Measurements from ENCODE around the gene UBE2A.
A peak's percentile ranks its signal among the peaks of the same experiment; 100 is the strongest.

UBE2A gene

GRCh38 chrX:119606280-119607017 lies 32.1 kb downstream of the UBE2A start, which contains the start of gene NKRF:
TSS of gene NKRF (minus strand) at chrX:119606424.
- peak; percentile 83 to 84 (median 84) for DNase-seq (ENCODE audit: low read depth in 2 of 3, low spot score in 1 of 3)

- DNase-seq (ENCODE audit: low read depth in 2 of 3, low spot score in 1 of 3): no peak
Observed at GRCh38 chrX:119607018-119607389, 32.6 kb downstream of the UBE2A start.

- no peak for DNase-seq (ENCODE audit: low read depth in 2 of 3, low spot score in 1 of 3)
Observed at GRCh38 chrX:119614776-119615175, 40.4 kb downstream of the UBE2A start.

GRCh38 chrX:119617517-119618164 lies 43.3 kb downstream of the UBE2A start:
- no peak for DNase-seq (ENCODE audit: low read depth in 2 of 3, low spot score in 1 of 3)

GRCh38 chrX:119618439-119618838 lies 44.1 kb downstream of the UBE2A start:
- no peak for DNase-seq (ENCODE audit: low read depth in 2 of 3, low spot score in 1 of 3)

GRCh38 chrX:119622356-119623232 lies 48.2 kb downstream of the UBE2A start:
- no peak for DNase-seq (ENCODE audit: low read depth in 2 of 3, low spot score in 1 of 3)

GRCh38 chrX:119624417-119624816 lies 50.1 kb downstream of the UBE2A start:
- DNase-seq (ENCODE audit: low read depth in 2 of 3, low spot score in 1 of 3): no peak

GRCh38 chrX:119624951-119625668 lies 50.7 kb downstream of the UBE2A start:
- no peak for DNase-seq (ENCODE audit: low read depth in 2 of 3, low spot score in 1 of 3)

- no peak for DNase-seq (ENCODE audit: low read depth in 2 of 3, low spot score in 1 of 3)
Observed at GRCh38 chrX:119625843-119626242, 51.5 kb downstream of the UBE2A start.

All from stimulated activated CD4-positive, alpha-beta T cell treated with anti-CD3 and anti-CD28 coated beads, Interleukin-12 subunit alpha, Interleukin-12 subunit beta, amount 100 ng/mL, for 48 hours (primary cell).